GM19468 (cell line): ENCODE results near the gene NR2C2AP.
"Not testable (repeated sequence)": the region's sequence is repeated elsewhere in the genome, so short reads cannot be mapped to it uniquely, and the experiment has no call there.

ENCODE experiments used
- ATAC-seq: cut with Tn5 transposase; IDR thresholded peaks from one replicate; pipeline ENCODE4 v1.9.1; 2021; ENCODE audit warnings: mild to moderate bottlenecking, moderate library complexity, moderate number of reproducible peaks; ENCODE audit not compliant: unreplicated experiment; ENCODE audit errors: extremely low read depth

NR2C2AP gene, protein sequence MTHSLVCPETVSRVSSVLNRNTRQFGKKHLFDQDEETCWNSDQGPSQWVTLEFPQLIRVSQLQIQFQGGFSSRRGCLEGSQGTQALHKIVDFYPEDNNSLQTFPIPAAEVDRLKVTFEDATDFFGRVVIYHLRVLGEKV

DNA sequence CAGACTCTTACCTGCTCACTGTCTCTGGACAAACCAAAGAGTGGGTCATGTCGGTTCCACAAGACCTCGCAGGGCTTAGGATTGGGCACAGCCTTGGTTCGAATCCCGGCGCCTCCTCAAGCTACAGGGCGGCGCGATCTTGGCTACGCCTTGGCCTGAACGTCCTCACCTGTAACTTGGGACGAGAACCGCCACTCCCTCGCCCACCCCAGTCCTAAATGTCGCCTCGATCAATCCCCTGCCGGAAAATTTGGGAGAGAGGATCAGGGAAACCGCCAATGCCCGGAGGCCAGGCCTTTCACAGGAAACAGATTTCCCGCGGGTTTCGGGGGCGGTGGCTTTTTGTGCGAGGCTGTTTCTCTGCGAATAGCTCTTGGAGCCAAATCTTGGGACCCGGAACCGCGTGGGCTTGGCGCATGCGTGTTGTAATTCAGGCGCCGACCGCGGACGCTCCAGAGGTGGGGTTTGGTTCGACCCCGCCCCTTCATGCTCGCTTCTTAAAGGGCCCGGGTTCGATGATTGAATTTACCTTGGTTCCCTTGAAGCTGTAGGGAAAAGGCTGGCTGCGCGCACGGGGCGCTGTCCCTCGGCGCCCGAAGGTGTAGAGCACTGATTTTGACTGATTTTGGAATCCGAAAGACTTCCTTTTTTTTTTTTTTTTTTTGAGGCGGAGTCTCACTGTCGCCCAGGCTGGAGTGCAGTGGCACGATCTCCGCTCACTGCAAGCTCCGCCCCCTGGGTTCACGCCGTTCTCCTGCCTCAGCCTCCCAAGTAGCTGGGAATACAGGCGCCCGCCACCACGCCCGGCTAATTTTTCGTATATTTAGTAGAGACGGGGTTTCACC, at the start of gene NR2C2AP:
NR2C2AP (minus strand) TSS at position 403 of the 845 bp plus-strand sequence; CDS start at position 49, 354 bp downstream.
- ATAC-seq = peak; percentile 46

DNA sequence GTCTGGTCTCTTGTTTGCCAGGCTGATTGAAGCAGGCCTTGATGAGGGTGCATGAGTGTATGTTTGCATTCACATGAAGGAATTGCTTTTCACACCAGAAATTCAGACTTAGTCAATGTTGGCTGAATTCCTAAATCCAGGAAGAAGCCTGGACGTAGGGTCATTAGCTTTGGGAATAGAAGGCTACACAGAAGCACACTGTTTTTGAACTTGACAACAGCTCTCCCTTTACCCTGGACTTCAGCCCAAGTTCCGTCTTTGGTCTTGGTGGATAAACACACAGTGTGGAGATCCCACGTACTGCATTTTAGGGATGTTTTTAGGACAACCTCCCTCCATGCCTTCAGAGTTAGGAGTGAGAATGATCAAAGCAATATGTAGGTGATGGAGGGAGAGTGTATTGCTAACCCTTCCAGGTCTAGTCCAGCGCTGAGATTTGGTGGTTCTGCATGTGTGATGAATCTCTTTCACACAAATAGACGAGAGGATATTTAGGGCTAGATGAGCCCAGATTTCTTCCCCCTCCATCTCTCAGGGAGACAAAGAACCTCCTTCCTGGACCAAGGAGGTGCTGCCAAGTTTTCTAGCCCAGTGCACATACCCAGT, 47.1 kb upstream of the NR2C2AP start:
- no peak for ATAC-seq

DNA sequence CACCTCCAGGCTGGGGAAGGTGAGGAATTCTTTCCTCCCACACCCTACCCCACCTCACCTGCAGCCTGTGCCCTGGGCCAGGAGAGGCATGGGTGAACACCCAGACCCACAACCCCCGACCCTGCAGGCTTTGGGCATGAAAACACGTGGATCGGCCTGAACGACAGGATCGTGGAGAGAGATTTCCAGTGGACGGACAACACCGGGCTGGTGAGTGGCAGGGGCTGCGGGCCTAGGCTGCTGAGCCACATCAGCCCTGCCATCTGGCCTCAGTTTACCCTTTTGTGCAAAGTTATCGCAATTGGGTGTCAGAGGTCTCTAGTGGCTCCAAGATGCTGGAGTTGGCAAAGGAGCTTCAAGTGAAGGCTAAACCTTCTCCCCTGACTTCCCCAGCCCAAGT, 37.3 kb upstream of the NR2C2AP start:
- no peak for ATAC-seq

DNA sequence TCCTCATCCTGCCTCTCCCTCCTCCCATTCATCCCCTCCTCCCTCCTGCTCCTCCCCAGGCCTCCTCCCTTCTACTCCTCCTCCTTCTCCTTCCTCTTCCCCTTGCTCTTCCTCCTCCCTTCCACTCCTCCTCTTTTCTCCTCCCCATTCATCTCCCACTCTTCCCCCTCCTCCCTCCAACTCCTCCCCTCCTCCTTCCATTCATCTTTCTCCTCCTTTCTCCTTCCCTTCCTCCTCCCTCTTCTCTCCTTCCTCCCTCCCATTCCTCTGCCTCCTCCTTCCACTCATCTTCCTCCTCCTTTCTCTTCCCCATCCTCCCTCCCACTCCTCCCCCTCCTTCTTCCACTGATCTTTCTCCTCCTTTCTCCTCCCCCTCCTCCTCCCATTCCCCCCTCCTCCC, 36.5 kb upstream of the NR2C2AP start:
- no peak for ATAC-seq

DNA sequence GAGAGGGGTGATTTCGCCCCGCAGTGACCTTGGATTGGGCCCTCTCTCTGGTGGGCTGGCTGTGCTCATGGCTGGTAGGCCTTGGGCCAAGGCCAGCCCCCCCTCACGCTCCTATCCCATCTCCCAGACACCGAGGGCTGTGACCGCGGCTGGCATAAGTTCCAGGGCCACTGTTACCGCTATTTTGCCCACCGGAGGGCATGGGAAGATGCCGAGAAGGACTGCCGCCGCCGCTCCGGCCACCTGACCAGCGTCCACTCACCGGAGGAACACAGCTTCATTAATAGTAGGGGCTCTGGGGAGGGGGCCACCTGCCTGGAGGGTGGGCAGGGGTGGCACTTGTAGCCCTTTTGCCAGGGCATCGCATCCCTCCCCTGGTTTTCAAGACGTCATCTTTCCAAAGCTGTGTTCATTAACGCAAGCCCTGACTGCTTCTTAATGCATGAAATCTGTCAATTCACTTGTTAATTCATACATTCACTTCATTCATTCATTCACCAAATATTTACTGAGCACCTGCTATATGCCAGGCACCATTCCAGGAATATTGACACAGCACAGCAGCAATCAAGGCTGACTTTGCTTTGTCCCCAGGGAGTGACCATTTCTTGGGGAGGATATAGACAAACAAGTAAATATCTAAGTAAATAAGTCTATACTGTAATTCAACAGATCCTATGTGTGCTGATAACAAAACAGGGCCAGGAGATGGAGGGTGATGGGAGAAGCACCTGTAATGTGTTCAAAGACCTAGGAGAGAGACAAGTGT, 35.1 kb upstream of the NR2C2AP start:
- ATAC-seq = no peak

DNA sequence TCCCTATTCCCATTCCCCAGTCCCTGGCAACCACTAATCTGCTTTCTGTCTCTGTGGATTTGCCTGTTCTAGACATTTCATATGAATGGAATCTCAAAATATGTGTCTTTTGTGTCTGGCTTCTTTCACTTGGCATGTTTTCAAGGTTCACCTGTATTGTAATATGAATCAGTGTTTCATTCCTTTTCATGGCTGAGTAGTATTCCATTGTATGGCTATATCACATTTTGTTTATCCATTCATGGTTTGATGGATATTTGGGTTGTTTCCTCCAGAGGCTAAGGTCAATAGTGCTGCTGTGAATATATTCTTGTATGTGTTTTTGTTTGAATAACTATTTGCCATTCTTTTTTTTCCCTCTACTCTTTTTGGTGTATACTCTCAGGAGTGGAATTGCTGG, 33.0 kb upstream of the NR2C2AP start:
- no peak for ATAC-seq

DNA sequence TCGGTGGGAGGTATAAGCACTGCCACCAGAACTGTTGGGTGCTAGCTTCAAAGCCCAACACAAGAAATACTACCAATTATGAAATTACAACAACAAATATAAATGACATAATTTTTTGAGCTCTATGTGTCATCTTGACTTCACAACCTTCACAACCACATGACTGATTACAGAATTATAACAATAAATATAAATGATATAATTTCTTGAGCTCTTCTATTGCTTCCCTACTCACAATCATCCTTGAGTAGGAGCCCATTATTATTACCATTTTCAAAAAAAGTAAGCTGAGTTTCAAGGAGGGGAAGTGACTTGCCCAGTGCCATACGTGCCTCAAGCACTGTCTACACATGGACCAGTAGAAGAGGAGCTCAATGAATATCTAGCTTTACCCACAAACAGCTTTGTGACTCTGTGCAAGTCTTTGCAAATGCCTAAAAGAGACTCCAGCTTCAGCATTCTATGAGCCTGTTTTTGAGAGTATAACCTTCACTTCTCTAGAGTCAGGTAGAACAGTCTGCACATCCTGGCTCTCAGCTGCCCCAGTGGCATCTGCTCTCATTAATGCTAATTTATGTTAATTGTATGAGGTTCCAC, 31.1 kb upstream of the NR2C2AP start:
- ATAC-seq = no peak

DNA sequence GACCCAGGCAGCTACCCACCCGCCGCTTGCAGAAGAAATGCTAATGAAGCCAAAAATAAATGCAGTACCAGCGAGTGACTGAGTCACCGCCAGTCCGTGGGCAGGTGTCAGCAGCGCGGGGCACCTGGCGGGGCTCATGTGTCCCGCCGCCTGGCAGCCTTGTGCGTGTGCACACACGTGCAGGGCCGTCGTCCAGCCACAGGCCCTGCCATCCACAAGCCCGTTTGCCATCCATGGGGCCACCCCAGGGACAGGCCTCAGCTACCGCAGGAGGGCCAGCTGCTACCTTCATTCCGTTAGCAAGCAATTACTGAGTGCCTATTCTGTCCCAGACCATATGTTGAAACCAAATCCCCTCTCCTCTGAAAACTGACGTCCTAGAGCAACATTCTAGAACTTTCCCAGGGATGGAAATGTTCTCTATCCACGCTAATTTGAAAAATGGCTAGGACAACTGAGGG, 29.1 kb upstream of the NR2C2AP start:
- no peak for ATAC-seq

DNA sequence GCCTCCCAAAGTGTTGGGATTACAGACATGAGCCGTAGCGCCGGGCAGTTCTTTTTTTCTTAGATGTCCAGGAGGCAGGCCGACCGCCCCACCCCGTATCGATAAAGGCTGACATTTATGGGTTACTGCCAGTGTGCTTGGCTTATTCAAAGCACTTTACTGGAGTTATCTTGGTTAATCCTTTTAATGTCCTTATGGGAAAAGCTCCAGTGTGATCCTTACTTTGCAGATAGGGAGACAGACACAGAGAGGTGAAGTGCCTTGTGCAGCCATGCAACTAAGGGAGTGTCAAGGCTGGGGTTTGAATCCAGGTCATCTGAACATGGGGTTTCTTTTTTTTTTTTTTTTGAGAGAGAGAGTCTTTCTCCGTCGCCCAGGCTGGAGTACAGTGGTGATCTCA, 27.8 kb upstream of the NR2C2AP start:
- ATAC-seq = no peak

DNA sequence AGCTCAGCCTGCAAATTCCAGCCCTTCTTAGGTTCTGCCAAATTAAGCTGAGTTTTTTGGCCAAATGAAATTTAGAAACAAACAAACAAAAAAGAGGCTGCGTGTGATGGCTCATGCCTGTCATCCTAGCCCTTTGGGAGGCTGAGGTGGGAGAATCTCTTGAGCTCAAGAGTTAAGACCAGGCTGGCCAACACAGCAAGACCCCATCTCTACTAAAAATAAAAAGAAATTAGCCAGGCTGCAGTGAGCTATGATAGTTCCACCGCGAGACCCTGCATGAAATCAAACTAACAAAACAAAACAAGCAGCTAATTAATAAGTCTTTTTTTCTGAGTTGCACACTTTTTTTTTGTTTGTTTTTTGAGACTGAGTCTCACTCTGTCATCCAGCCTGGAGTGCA, 26.5 kb upstream of the NR2C2AP start:
- no peak for ATAC-seq

DNA sequence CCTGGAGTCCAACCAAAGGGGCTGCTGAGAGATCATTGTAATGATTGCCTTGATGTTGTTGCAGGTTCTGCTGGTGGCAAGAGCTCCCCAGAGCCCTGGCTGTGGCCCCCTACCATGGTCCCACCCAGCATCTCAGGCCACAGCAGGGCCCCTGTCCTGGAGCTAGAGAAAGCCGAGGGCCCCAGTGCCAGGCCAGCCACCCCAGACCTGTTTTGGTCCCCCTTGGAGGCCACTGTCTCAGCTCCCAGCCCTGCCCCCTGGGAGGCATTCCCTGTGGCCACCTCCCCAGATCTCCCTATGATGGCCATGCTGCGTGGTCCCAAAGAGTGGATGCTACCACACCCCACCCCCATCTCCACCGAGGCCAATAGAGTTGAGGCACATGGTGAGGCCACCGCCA, 24.0 kb upstream of the NR2C2AP start:
- no peak for ATAC-seq

DNA sequence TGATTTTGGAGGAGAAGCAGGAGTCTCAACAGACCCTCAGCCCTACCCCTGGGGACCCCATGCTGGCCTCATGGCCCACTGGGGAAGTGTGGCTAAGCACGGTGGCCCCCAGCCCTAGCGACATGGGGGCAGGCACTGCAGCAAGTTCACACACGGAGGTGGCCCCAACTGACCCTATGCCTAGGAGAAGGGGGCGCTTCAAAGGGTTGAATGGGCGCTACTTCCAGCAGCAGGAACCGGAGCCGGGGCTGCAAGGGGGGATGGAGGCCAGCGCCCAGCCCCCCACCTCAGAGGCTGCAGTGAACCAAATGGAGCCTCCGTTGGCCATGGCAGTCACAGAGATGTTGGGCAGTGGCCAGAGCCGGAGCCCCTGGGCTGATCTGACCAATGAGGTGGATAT, 23.4 kb upstream of the NR2C2AP start:
- ATAC-seq = no peak

DNA sequence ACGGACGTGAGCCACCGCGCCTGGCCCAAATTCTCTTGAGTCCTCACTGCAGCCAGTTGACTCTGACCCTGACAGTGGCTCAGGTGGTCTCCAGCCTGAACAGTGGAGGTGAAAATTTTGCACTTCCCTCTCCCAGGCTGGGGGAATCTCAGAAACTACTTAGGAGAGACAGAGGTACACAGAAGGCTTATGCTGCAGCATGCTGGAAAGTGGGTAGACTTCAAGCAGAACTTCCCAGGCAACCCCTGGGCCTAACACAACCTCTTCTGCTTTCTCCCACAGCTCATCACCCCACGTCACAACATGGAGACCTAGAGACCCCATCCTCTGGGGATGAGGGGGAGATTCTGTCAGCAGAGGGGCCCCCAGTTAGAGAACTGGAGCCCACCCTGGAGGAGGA, 23.0 kb upstream of the NR2C2AP start:
- ATAC-seq = no peak

DNA sequence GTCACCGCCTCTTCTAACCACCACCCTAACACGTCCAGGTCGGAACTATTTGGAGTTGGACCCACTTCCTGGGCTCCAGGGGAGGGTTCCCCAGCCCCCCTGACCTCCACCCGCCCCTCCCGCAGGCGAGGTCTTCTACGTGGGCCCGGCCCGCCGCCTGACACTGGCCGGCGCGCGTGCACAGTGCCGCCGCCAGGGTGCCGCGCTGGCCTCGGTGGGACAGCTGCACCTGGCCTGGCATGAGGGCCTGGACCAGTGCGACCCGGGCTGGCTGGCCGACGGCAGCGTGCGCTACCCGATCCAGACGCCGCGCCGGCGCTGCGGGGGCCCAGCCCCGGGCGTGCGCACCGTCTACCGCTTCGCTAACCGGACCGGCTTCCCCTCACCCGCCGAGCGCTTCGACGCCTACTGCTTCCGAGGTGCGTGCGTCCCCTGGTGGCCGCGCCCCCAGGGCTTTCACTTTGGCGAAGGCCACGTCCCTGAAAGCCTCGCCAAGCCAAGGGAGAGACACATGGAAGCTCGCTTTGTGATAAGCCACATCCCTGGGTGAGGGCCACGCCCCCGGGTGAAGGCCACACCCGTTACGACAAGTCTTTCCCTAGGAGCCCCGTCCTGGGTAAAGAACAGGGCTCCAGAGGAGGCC, 21.8 kb upstream of the NR2C2AP start:
- no peak for ATAC-seq

DNA sequence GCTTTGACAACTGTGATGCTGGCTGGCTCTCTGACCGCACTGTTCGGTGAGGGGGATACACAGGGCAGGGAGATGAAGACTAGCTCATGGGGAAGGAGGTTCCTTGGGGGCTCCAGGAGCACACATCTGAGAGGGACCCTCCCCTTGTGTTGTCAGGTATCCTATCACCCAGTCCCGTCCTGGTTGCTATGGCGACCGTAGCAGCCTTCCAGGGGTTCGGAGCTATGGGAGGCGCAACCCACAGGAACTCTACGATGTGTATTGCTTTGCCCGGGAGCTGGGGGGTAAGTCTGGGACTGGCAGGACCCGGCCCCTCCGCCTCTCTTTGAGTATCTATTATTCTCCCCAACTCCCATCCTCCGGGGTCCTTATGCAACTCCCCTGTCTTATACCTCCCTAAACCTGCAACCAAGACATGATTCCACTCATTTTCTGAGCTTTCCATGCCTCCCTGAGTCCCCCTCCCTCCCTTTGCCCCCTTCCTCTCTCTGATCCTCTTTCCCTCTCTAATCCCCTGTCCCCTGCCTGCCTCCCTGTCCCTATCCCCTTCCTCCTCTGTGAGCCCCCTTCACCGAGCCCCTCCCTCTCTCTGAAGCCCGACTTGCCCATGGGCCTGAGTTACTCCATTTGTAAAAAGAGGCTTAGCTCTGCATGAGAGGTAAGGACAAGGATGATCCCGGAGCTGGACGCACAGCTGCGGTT, 21.1 kb upstream of the NR2C2AP start:
- ATAC-seq = no peak

DNA sequence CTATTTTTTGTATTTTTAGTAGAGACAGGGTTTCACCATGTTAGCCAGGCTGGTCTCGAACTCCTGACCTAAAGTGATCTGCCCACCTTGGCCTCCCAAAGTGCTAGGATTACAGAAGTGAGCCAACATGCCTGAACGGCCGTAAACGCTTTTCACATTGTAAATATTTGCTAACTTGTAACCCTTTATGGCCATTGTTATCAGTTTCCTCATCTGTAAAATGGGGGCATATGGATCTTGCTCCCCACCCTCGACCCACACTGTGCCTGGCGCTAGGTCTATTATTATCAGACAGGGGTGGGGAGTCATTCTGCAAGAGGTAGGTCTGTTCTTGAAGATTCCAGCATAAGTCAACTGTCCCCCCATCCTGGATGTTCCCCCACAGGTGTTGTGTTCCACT, 20.4 kb upstream of the NR2C2AP start:
- ATAC-seq = no peak

DNA sequence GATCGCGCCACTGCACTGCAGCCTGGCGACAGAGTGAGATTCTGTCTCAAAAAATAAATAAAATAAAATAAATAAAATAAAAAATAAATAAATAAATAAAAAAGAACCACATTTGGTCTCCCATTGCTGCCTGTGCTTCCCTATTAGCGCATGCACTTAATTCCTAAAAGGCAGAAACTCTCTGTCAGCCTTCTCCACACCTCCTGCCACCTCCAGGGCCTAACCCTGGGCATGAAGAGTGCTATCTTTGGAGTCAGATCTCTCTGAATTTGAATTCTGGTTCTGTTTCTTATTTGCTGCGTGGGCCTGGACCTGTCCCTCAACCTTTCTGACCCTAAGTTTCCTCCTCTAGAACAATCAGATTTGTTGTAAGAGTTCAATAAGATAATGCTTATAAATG, 19.8 kb upstream of the NR2C2AP start:
- ATAC-seq = no peak

DNA sequence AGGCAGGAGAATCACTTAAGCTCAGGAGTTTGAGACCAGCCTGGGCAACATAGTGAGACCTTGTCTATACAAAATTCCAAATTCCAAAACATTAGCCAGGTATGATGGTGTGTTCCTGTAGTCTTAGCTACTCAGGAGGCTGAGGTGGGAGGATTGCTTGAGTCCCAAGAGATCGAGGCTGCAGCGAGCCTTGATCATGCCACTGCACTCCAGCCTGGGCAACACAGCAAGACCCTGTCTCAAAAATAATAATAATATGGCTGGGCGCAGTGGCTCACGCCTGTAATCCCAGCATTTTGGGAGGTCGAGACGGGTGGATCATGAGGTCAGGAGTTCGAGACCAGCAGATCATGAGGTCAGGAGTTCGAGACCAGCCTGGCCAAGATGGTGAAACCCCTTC, 17.8 kb upstream of the NR2C2AP start:
- not testable (repeated sequence) for ATAC-seq

DNA sequence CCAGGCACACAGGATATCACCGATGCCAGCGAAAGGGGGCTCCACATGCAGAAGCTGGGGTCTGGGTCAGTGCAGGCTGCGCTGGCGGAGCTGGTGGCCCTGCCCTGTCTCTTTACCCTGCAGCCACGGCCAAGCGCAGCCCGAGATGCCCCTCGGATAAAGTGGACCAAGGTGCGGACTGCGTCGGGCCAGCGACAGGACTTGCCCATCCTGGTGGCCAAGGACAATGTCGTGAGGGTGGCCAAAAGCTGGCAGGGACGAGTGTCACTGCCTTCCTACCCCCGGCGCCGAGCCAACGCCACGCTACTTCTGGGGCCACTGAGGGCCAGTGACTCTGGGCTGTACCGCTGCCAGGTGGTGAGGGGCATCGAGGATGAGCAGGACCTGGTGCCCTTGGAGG, 15.7 kb upstream of the NR2C2AP start:
- no peak for ATAC-seq
